Neural progenitor cell (in vitro differentiated cells): ENCODE data around the gene ALDH1L1. TPM values are rescaled to one million over a fixed set of nuclear protein-coding genes. Genes with fewer than 3 reads are reported as not detected.

Experiments
- DNase-seq: peaks from one replicate; pipeline ENCODE4 v3.0.0-alpha.2; 2016; ENCODE audit warnings: low spot score
- H2AFZ ChIP-seq: fragments of 200-600 bp; sonication (generic); replicated peaks from 2 replicates; pipeline ENCODE4 v1.6.1; 2016; ENCODE audit warnings: antibody characterized with exemption
- H3F3A ChIP-seq: fragments of 200-600 bp; sonication (generic); 2 replicates; pipeline ENCODE4 v1.6.1; 2016; ENCODE audit warnings: antibody characterized with exemption, low read depth
- H3K27ac ChIP-seq: fragments of 200-600 bp; sonication (generic); 2 replicates; pipeline ENCODE4 v1.5.1; 2016; ENCODE audit warnings: mild to moderate bottlenecking
- H3K27me3 ChIP-seq: fragments of 200-600 bp; sonication (generic); 2 replicates; pipeline ENCODE4 v1.6.1; 2016; ENCODE audit warnings: mild to moderate bottlenecking, moderate library complexity
- H3K36me3 ChIP-seq: fragments of 200-600 bp; sonication (generic); 2 replicates; pipeline ENCODE4 v1.5.1; 2016
- H3K4me1 ChIP-seq: fragments of 200-600 bp; sonication (generic); 2 replicates; pipeline ENCODE4 v1.6.1; 2016; ENCODE audit warnings: mixed run types
- H3K4me2 ChIP-seq: fragments of 200-600 bp; sonication (generic); 2 replicates; pipeline ENCODE4 v1.6.1; 2016
- H3K4me3 ChIP-seq: fragments of 200-600 bp; sonication (generic); 2 replicates; pipeline ENCODE4 v1.5.1; 2016
- H3K79me2 ChIP-seq: fragments of 200-600 bp; sonication (generic); 2 replicates; pipeline ENCODE4 v1.6.1; 2016; ENCODE audit warnings: low read depth
- H3K9ac ChIP-seq: fragments of 200-600 bp; sonication (generic); 2 replicates; pipeline ENCODE4 v1.6.1; 2016
- H3K9me3 ChIP-seq: fragments of 200-600 bp; sonication (generic); 2 replicates; pipeline ENCODE4 v1.5.1; 2016; ENCODE audit warnings: low read depth
- H4K20me1 ChIP-seq: fragments of 200-600 bp; sonication (generic); 2 replicates; pipeline ENCODE4 v1.6.1; 2016; ENCODE audit warnings: low read depth
- H3K27ac Mint-ChIP-seq: 3 replicates; pipeline ENCODE4 v1.8.0; 2021; ENCODE audit warnings: mixed read lengths
- H3K27me3 Mint-ChIP-seq: 2 replicates; pipeline ENCODE4 v1.8.0; 2022; ENCODE audit warnings: low read depth, mild to moderate bottlenecking, inconsistent platforms, moderate library complexity, mixed read lengths; ENCODE audit not compliant: insufficient read depth
- H3K36me3 Mint-ChIP-seq: 3 replicates; pipeline ENCODE4 v1.8.0; 2021; ENCODE audit warnings: mixed read lengths
- H3K4me1 Mint-ChIP-seq: 3 replicates; pipeline ENCODE4 v1.8.0; 2021; ENCODE audit warnings: mixed read lengths
- H3K4me3 Mint-ChIP-seq: 3 replicates; pipeline ENCODE4 v1.8.0; 2021; ENCODE audit warnings: mild to moderate bottlenecking, moderate library complexity, mixed read lengths
- H3K9me3 Mint-ChIP-seq: 3 replicates; pipeline ENCODE4 v1.8.0; 2020; ENCODE audit warnings: mixed read lengths
- EZH2 ChIP-seq: fragments of 200-600 bp; sonication (generic); IDR thresholded peaks from 2 replicates; pipeline ENCODE4 v1.6.1; 2017; ENCODE audit warnings: antibody characterized with exemption, mild to moderate bottlenecking, moderate library complexity
- EZH2phosphoT487 ChIP-seq: fragments of 200-600 bp; sonication (generic); IDR thresholded peaks from 2 replicates; pipeline ENCODE4 v1.6.1; 2017; ENCODE audit warnings: antibody characterized with exemption
- total RNA-seq: library from RNA; depleted of rRNA; stranded (reverse); fragments of >200 nt; gene quantifications from 2 replicates; pipeline ENCODE4 v1.2.3, GENCODE V29; 2015; ENCODE audit warnings: low replicate concordance
- TF ChIP-seq, protein P1 (sequence below): fragments of 200-600 bp; sonication (generic); IDR thresholded peaks from 2 replicates; pipeline ENCODE4 v1.5.1; 2017; ENCODE audit warnings: antibody characterized with exemption, mild to moderate bottlenecking

ALDH1L1 gene
- total RNA-seq, 1 donor from 2014 or later = 0.60 TPM

- no peaks in the 10 kb centered on the region for H3K79me2 ChIP-seq
- no peaks in the 10 kb centered on the region for H4K20me1 ChIP-seq
- Mint-ChIP-seq H3K9me3 (no peaks in the 10 kb centered on the region), H3K4me1 (no peaks in the 10 kb centered on the region), H3K27ac (no peak overlapping the region), H3K36me3 (no peaks in the 10 kb centered on the region), H3K27me3 (peaks cover 4% of the 10 kb centered on the region), H3K4me3 (no peak overlapping the region)
- DNase-seq = no peak
- no peak for TF ChIP-seq EZH2
- TF ChIP-seq EZH2phosphoT487 = no peak
- TF ChIP-seq, protein P1, sequence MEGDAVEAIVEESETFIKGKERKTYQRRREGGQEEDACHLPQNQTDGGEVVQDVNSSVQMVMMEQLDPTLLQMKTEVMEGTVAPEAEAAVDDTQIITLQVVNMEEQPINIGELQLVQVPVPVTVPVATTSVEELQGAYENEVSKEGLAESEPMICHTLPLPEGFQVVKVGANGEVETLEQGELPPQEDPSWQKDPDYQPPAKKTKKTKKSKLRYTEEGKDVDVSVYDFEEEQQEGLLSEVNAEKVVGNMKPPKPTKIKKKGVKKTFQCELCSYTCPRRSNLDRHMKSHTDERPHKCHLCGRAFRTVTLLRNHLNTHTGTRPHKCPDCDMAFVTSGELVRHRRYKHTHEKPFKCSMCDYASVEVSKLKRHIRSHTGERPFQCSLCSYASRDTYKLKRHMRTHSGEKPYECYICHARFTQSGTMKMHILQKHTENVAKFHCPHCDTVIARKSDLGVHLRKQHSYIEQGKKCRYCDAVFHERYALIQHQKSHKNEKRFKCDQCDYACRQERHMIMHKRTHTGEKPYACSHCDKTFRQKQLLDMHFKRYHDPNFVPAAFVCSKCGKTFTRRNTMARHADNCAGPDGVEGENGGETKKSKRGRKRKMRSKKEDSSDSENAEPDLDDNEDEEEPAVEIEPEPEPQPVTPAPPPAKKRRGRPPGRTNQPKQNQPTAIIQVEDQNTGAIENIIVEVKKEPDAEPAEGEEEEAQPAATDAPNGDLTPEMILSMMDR = no peak
- H3K4me2 ChIP-seq = no peak overlapping the region
- H3F3A ChIP-seq = no peaks in the 10 kb centered on the region
- no peak overlapping the region for H3K4me3 ChIP-seq
- H3K4me1 ChIP-seq = no peaks in the 10 kb centered on the region
- H2AFZ ChIP-seq = no peak overlapping the region
- no peaks in the 10 kb centered on the region for H3K36me3 ChIP-seq
- no peak overlapping the region for H3K27ac ChIP-seq
- no peak overlapping the region for H3K9ac ChIP-seq
- no peaks in the 10 kb centered on the region for H3K9me3 ChIP-seq
- no peaks in the 10 kb centered on the region for H3K27me3 ChIP-seq
Measured at GRCh38 chr3:126149960-126150515, 30.3 kb downstream of the ALDH1L1 start.

DNA sequence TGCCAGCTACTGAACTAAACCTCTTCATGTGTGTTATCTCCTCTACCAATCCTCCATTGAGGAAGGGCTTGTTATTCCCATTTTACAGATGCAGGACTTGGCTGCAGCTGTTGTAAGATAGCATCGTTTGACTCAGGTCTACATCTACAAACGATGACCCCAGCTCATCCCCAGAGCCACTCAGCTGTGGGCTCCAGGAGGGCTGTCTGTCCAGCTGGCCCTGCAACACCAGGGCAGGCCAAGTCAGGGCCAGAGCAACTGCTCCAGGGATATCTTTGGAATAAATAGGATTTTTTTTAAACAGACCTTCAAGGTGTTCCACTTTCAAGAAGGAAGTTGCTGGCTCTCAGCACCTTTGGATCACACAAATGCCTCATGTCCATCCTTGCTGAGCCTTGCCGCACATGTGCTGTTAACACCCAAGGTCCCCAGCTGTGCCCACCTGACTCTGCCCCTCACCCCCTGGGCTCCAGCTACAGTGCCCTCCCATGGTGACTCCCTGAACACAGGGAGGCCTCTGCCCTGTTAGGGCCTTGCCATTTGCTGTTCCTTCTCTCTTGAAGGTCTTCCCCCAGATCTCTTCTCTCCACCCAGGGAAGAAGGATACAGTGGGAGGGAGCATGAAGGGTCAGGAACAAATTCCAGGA lies 31.0 kb downstream of the ALDH1L1 start:
- no peak for TF ChIP-seq EZH2
- no peak for TF ChIP-seq EZH2phosphoT487
- TF ChIP-seq, protein P1 = no peak
- Histone ChIP-seq H3K36me3 (no peaks in the 10 kb centered on the region), H3F3A (no peaks in the 10 kb centered on the region), H3K9me3 (no peaks in the 10 kb centered on the region), H3K9ac (no peak overlapping the region), H3K4me3 (no peak overlapping the region), H3K79me2 (no peaks in the 10 kb centered on the region), H3K4me2 (no peak overlapping the region), H3K27ac (no peak overlapping the region), H3K27me3 (no peaks in the 10 kb centered on the region), H3K4me1 (no peaks in the 10 kb centered on the region), H2AFZ (no peak overlapping the region), H4K20me1 (no peaks in the 10 kb centered on the region)
- no peaks in the 10 kb centered on the region for H3K9me3 Mint-ChIP-seq
- no peak for DNase-seq
- H3K36me3 Mint-ChIP-seq = no peaks in the 10 kb centered on the region
- H3K4me3 Mint-ChIP-seq = no peak overlapping the region
- no peak overlapping the region for H3K27ac Mint-ChIP-seq
- no peaks in the 10 kb centered on the region for H3K4me1 Mint-ChIP-seq
- peaks cover 4% of the 10 kb centered on the region for H3K27me3 Mint-ChIP-seq

DNA sequence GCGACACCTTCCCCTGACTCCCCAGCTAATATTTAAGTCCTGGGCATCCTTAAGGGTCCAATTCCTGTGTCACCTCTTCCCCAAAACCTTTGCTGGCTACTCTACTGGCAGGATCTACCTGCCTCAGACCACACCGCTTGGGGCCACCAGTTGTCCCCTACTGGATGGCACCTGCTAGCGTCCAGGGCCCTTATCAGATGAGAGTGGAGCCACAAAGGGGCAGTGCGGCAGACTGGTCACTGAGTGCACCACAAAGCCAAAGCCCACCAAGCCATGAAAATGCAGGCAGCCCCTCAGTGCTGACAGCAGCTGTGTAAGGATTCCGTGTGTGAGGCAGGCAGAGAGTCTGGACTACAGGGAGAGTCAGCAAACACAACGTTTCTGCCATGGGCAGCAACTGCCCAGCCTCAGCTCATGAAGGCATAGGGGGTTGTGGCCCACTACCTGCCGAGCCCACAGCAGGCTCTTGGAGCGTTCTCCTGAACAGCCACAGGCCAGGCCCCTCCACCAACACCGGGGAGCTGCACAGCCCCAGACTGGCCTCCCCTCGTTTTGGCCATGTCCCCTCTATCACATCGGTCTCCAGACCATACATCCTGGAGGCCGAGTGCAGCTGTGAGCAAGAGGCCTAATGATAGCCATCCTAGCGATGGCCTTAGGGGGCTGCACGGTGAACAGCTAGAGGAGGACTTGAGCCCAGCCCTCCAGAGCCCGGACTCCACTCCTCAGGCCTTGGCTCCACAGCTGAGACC lies 32.3 kb downstream of the ALDH1L1 start:
- H3K27me3 ChIP-seq = no peaks in the 10 kb centered on the region
- Mint-ChIP-seq H3K27ac (no peak overlapping the region), H3K36me3 (no peaks in the 10 kb centered on the region), H3K4me1 (no peaks in the 10 kb centered on the region), H3K9me3 (no peaks in the 10 kb centered on the region), H3K4me3 (no peak overlapping the region), H3K27me3 (peaks cover 4% of the 10 kb centered on the region)
- no peak overlapping the region for H3K4me2 ChIP-seq
- no peaks in the 10 kb centered on the region for H4K20me1 ChIP-seq
- H3K79me2 ChIP-seq = no peaks in the 10 kb centered on the region
- no peaks in the 10 kb centered on the region for H3K36me3 ChIP-seq
- no peaks in the 10 kb centered on the region for H3F3A ChIP-seq
- no peak overlapping the region for H3K9ac ChIP-seq
- H3K4me3 ChIP-seq = no peak overlapping the region
- no peaks in the 10 kb centered on the region for H3K4me1 ChIP-seq
- no peak for DNase-seq
- TF ChIP-seq EZH2 (no peak), EZH2phosphoT487 (no peak)
- TF ChIP-seq, protein P1 = no peak
- H3K9me3 ChIP-seq = no peaks in the 10 kb centered on the region
- H3K27ac ChIP-seq = no peak overlapping the region
- H2AFZ ChIP-seq = no peak overlapping the region
